Suppressor macrophage treated with lipopolysaccharide for 4 hours (primary cell): ENCODE measurements around the gene INTS3.
A peak's percentile ranks its signal among the peaks of the same experiment; 100 is the strongest.
"Not testable (repeated sequence)": the region's sequence is repeated elsewhere in the genome, so short reads cannot be mapped to it uniquely, and the experiment has no call there.

Source experiments
- DNase-seq: peaks from one replicate; pipeline ENCODE4 v3.0.0-alpha.2; 2020

Gene INTS3

GRCh38 chr1:153778824-153779519 is 51.1 kb downstream of the INTS3 start:
- no peak for DNase-seq

GRCh38 chr1:153779781-153780541 is 52.1 kb downstream of the INTS3 start:
- no peak for DNase-seq

DNA sequence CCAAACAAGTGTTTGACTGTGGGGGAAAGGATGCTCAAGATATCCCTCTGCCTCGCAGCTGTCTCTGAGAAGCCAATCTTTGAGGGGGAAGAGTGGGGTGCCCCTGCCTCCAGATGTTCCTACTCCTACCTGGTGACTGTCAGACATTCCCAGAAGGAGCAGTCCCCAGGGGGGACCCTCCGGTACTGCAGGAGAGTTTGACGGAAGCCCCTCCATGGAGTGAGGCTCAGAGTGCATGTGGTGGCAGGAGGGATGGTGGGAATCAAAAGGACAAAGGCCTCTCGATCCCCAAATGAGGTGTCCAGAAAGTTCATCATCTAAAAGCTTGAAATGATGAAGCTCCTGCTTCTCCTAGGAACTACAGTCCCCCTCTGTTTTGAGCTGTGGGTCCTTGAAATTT is 52.7 kb downstream of the INTS3 start:
- no peak for DNase-seq

GRCh38 chr1:153782648-153783047 is 54.8 kb downstream of the INTS3 start:
- not testable (repeated sequence) for DNase-seq

GRCh38 chr1:153783233-153784190 is 55.7 kb downstream of the INTS3 start:
- peak; percentile 94 for DNase-seq

DNA sequence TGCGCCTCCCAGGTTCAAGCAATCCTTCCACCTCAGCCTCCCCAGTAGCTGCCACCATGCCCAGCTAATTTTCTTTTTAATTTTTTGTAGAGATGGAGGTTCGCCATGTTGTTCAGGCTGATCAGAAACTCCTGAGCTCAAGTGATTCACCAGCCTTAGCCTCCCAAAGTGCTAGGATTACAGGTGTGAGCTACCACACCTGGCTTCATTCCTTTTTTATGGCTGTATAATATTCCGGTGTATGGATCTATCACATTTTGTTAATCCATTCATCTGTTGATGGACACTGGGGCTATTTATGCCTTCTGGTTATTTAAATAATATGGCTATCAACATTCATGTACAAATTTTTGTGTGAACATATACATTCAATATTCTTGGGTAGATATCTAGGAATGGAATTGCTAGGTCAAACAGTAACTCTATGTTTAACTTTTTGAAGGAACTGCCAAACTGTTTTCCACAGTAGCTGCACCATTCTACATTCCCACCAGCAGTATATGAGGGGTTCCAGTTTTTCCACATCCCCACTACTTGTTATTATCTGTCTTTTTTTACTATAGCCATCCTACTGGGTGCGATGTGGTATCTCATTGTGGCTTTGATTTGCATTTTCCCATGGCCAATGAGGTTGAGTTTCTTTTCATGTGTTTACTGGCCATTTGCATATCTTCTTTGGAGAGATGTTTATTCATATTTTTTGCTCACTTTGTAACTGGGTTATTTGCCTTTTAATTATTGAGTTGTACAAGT is 58.4 kb downstream of the INTS3 start:
- DNase-seq: no peak

DNA sequence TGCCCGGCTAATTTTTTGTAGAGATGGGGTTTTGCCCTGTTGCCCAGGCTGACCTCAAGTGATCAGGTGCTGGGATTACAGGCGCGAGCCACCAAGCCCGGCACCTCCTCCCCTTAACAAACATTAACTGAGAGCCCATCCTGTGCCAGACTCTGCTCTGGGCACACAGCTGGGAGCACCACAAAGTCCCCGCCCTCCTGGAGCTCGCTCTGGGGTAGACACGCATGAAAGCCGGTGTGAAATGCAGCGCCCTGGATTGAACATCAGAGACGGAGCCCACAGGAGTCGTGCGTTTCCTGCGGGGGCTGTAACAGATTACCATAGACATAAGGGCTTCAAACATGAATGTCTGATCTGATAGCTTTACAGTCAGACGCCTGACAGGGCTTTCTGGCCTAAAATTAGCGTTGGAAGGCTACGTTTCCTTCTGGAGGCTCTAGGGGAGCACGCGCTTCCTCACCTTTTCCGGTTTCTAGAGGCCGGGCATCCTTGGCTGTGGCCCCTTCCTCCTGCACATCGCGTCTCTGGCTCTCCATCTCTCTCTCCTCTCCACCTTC is 61.7 kb downstream of the INTS3 start:
- no peak for DNase-seq

- peak; percentile 81 for DNase-seq
Measured at GRCh38 chr1:153790313-153790965, 62.6 kb downstream of the INTS3 start.

GRCh38 chr1:153790966-153791647 is 63.3 kb downstream of the INTS3 start:
- DNase-seq: peak; percentile 97

DNA sequence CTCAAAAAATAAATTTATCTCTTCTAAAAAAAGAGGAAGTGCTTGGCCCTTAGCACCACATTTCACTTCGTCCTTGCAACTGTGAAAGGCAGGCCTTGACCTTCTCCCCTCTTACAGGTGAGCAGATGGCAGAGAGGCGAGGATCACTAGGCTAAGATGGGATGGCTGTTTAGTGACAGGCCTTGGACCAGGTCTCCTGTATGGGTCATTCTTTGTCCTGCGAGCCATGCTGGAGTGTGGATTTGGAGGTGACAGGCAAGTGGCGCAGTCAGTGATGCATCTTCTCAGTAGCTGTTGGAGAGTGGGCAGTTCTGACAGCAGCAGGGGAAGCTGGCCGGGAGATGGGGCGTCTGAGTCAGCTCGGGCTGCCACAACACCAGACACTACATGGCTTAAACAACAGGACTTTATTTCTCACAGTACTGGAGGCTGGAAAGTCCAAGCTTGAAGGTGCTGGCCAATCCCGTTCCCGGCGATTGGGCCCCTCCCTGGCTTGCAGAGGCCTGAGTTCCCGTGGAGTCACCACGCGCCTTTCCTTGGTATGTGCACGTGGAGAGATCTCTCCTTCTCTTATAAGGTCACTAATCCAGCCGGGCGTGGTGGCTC is 63.9 kb downstream of the INTS3 start:
- DNase-seq: peak; percentile 93

DNA sequence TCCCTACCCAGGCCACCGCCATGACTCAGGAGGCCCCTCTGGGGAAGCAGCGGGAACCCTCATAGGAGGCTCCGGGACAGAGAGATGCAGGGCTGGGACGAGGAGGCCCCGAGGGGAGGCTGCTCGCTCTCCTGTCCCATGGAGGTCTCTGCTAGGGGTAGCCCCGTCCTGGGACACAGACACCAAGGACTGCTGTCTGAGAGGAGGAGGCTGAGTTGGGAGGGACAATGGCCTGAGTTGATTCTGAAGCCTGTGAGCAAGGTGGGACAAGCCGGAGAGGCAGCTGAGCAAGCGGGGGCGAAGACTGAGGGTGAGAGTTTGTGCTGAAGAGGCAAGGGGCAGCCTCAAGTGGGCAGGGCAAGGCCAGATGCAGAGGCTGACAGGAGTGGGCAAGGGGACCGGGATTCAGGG is 64.8 kb downstream of the INTS3 start:
- no peak for DNase-seq

DNA sequence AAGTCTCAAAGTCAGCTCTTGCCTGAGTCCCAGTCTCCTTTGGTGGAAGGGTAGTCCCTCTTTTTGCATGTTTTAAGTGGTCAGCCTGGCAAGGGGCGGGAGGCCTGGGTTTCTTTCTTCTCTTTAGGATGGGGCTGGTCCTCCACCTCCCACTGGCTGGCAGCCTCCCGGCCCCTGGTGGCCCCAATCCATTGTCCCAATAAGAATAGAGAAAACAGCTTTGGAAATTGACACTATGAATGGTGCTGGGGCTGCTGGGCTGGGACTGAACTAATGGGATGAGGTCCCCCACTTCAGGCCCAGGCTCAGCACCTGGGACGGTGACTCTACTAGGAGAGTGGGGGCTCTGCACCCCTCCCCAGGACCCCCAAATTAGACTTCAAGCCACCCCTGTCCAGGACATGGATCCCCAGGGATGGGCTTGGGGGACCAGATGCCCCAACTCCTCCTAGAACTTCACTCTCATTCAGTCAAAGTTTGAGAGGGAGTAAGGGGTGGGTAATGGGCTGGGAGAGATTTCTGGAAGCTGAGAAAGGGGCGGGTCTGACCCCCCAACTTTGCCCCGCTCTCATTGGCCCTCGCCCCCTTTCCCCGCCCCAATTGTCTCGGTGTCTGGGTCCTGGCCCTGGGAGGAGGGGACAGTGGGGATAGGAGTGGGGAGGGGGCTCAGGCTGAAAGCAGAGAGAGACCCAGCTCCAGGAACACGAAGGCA is 65.6 kb downstream of the INTS3 start:
- no peak for DNase-seq

- DNase-seq: no peak
Measured at GRCh38 chr1:153793973-153794615, 66.2 kb downstream of the INTS3 start.

DNA sequence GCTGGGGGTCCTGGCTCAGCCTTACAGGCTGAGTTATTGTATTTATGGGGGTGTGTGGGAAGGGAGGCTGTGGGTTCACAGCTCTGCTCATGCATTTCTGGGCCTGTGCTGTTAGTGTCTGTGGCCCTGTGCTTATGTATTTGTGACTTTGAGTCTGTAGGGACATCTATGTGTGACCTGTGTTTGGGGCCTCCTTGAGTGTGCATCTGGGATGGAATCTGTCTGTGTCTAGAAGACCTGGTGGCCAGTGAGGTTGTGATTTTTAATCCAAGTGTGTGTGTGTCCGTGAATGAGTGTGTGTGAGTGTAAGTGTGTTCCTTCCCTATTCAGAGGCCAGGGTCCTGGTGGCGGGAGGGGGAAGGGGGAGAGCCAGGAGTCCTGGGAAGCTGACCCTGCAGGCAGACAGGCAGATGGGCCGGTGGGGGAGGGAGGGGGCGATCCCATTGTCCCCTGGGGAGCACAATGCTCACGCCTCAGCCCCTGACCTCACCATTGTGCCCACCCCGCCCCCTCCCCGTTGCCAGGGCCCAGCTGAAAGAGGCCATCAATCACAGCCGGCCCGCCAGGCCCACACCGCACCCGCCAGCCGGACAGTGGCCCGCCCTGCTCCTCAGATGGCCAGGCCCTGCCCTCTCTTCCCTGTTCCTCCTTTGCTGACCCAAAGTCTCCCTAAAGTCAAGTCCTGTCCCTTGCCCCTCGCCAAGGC is 66.9 kb downstream of the INTS3 start:
- DNase-seq: no peak

DNA sequence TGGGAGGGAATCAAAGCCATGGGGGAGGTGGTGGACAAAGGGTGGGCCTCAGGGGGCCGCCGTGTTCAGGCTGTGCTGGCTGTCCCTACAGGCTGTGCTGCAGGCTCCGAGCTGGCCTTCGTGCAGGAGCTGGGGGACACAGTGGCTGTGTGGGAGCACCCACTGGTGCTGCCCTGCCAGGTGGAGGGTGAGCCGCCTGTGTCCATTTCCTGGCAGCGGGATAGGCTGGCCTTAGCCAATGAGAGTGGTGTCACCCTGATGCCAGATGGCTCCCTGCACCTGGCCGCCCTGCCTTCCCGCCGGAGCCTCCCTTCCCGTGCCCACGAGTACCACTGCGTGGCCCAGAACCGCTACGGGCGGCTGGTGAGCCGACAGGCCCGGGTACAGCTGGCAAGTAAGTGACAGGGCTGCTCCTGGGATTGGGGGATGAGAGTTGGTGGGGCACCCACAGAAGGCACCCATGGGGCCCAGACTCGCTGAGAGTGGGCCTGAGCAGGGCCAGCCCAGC is 67.5 kb downstream of the INTS3 start:
- no peak for DNase-seq

DNA sequence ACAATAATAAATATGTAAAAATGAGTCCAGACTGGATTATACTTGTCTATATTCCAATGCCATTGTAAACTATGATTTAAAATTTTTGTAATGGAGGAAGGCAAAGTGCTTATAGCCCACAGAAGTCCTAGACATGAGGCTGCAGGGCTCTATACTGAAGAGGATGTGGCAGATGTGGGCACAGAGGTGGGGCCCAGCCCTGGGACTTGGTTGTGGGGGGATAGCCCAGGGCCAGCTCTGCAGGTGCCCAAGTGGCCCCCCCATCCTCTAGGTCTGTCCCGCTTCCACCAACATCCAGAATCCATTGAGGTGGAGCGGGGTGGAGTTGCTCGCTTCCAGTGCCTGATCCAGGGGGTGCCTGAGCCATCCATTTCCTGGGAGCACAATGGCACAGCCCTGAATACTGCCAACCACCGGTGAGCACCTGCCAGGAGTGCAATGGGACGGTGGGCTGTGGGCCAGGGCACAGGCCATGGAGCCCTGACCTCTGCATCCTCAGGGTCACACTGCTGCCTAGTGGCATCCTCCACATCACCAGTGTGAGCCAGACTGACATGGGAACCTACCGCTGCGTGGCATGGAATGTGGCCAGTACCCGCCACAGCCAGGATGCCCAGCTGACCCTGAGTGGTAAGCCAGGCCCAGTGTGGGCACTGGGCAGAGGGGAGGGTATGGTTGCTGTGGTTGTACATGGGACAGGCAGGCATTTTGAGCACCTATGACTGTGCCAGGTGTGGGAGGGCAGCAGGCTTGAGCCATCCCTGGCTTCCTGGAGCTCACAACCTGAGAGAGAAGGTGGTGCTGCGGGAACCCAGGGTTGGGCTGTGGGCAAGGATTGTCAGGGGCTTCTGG is 68.3 kb downstream of the INTS3 start:
- no peak for DNase-seq
